NT2/D1 (cell line): ENCODE data around the gene ING2.

Experiments used
- SUZ12 ChIP-seq: IDR thresholded peaks from 2 replicates; pipeline ENCODE4 v1.6.1; 2011; ENCODE audit not compliant: insufficient read length, insufficient read depth; ENCODE audit errors: extremely low read depth
- YY1 ChIP-seq: IDR thresholded peaks from 2 replicates; pipeline ENCODE4 v1.6.1; 2011; ENCODE audit not compliant: insufficient read length, insufficient read depth
- ZNF274 ChIP-seq: IDR thresholded peaks from 2 replicates; pipeline ENCODE4 v1.6.1; 2011; ENCODE audit warnings: mild to moderate bottlenecking, low read depth, low read length

GRCh38 chr4:183508697-183509335, 4.0 kb downstream of the ING2 start:
- TF ChIP-seq YY1 (no peak), ZNF274 (no peak), SUZ12 (no peak)
